ENCODE data around the gene CSNK1G3. TPM values are rescaled to one million over a fixed set of nuclear protein-coding genes. Genes with fewer than 3 reads are reported as not detected.
"Not testable (repeated sequence)": the region's sequence is repeated elsewhere in the genome, so short reads cannot be mapped to it uniquely, and the experiment has no call there.

Gene CSNK1G3
- total RNA-seq = 17.2 TPM

GRCh38 chr5:123511648-123512605 is at the start of gene CSNK1G3:
TSS of gene CSNK1G3 (plus strand) at chr5:123512177. CDS start at chr5:123545664, 33,487 bp downstream.
- ATAC-seq (peak; percentile 91), DNase-seq (ENCODE audit: low spot score) (peak; percentile 99)

GRCh38 chr5:123466839-123467238 is 45.1 kb upstream of the CSNK1G3 start:
- not testable (repeated sequence) for DNase-seq (ENCODE audit: low spot score); ATAC-seq

GRCh38 chr5:123471385-123471784 is 40.6 kb upstream of the CSNK1G3 start:
- DNase-seq (ENCODE audit: low spot score) (no peak), ATAC-seq (no peak)

- ATAC-seq = no peak
Observed at GRCh38 chr5:123472150-123472924, 39.6 kb upstream of the CSNK1G3 start.

GRCh38 chr5:123474228-123474627 is 37.7 kb upstream of the CSNK1G3 start:
- no peak for DNase-seq (ENCODE audit: low spot score)
- no peak for ATAC-seq

More at GRCh38 chr5:123472150-123472924, 39.6 kb upstream of the CSNK1G3 start:
- DNase-seq (ENCODE audit: low spot score) = no peak

- ATAC-seq (peak; percentile 29), DNase-seq (ENCODE audit: low spot score) (no peak)
Observed at GRCh38 chr5:123476731-123477130, 35.2 kb upstream of the CSNK1G3 start.

GRCh38 chr5:123478546-123478945 is 33.4 kb upstream of the CSNK1G3 start:
- DNase-seq (ENCODE audit: low spot score) = no peak
- ATAC-seq = no peak

GRCh38 chr5:123482258-123482657 is 29.7 kb upstream of the CSNK1G3 start:
- no peak for ATAC-seq

GRCh38 chr5:123483446-123484077 is 28.4 kb upstream of the CSNK1G3 start:
- DNase-seq (ENCODE audit: low spot score) (no peak), ATAC-seq (peak; percentile 48)

More at GRCh38 chr5:123482258-123482657, 29.7 kb upstream of the CSNK1G3 start:
- no peak for DNase-seq (ENCODE audit: low spot score)

GRCh38 chr5:123485275-123485674 is 26.7 kb upstream of the CSNK1G3 start:
- peak; percentile 81 for ATAC-seq

GRCh38 chr5:123486951-123487655 is 24.9 kb upstream of the CSNK1G3 start:
- ATAC-seq (peak; percentile 66), DNase-seq (ENCODE audit: low spot score) (no peak)

More at GRCh38 chr5:123485275-123485674, 26.7 kb upstream of the CSNK1G3 start:
- DNase-seq (ENCODE audit: low spot score) = no peak

GRCh38 chr5:123490974-123491373 is 21.0 kb upstream of the CSNK1G3 start:
- no peak for DNase-seq (ENCODE audit: low spot score)
- no peak for ATAC-seq

- not testable (repeated sequence) for DNase-seq (ENCODE audit: low spot score); ATAC-seq
Observed at GRCh38 chr5:123495211-123495610, 16.8 kb upstream of the CSNK1G3 start.

GRCh38 chr5:123496892-123497291 is 15.1 kb upstream of the CSNK1G3 start:
- ATAC-seq = peak; percentile 61

GRCh38 chr5:123500471-123500870 is 11.5 kb upstream of the CSNK1G3 start:
- no peak for DNase-seq (ENCODE audit: low spot score)
- no peak for ATAC-seq

More at GRCh38 chr5:123496892-123497291, 15.1 kb upstream of the CSNK1G3 start:
- DNase-seq (ENCODE audit: low spot score) = no peak

GRCh38 chr5:123502120-123502519 is 9.9 kb upstream of the CSNK1G3 start:
- ATAC-seq = no peak
- no peak for DNase-seq (ENCODE audit: low spot score)

GRCh38 chr5:123503299-123503698 is 8.7 kb upstream of the CSNK1G3 start:
- ATAC-seq (no peak), DNase-seq (ENCODE audit: low spot score) (no peak)

GRCh38 chr5:123505633-123506032 is 6.3 kb upstream of the CSNK1G3 start:
- peak; percentile 98 for ATAC-seq
- peak; percentile 77 for DNase-seq (ENCODE audit: low spot score)

- no peak for ATAC-seq
- DNase-seq (ENCODE audit: low spot score) = no peak
Observed at GRCh38 chr5:123508441-123508840, 3.5 kb upstream of the CSNK1G3 start.

- ATAC-seq = no peak
- DNase-seq (ENCODE audit: low spot score) = no peak
Observed at GRCh38 chr5:123511290-123511647, 708 bp upstream of the CSNK1G3 start.

Data from left lobe of liver (tissue), 2 donors.